GM12878 (cell line): ENCODE measurements around the gene MEMO1.

Experiments used
- BHLHE40 ChIP-seq, 2 experiments: fragments of 450-650 bp in 1 of 2; IDR thresholded peaks; 2 replicates each; pipeline ENCODE4 v1.6.1; 2011 to 2017; ENCODE audit warnings: low read depth in 2 of 2, borderline replicate concordance in 1 of 2, improper control_type of control experiment in 1 of 2, low read length in 1 of 2, mild to moderate bottlenecking in 1 of 2
- CTCF ChIP-seq, 3 experiments: IDR thresholded peaks in 2 of 3; conservative IDR thresholded peaks in 1 of 3; 2 replicates each; pipeline ENCODE4 v1.5.1; 2011; ENCODE audit warnings: low read depth in 3 of 3, low read length in 3 of 3, mild to moderate bottlenecking in 3 of 3, control low read depth in 2 of 3, moderate library complexity in 2 of 3, inconsistent platforms in 1 of 3, mixed read lengths in 1 of 3; ENCODE audit not compliant: control insufficient read depth in 2 of 3, insufficient read depth in 1 of 3; ENCODE audit errors: extremely low read depth in 1 of 3
- DPF2 ChIP-seq: fragments of 450-650 bp; IDR thresholded peaks from 2 replicates; pipeline ENCODE4 v1.6.1; 2017; ENCODE audit warnings: mild to moderate bottlenecking
- EZH2 ChIP-seq: IDR thresholded peaks from 2 replicates; pipeline ENCODE4 v1.6.1; 2012; ENCODE audit warnings: low read depth, mild to moderate bottlenecking, control low read depth, inconsistent platforms, low read length, borderline replicate concordance; ENCODE audit not compliant: control insufficient read depth
- TF ChIP-seq, protein P1 (sequence below): IDR thresholded peaks from 2 replicates; pipeline ENCODE4 v1.6.1; 2011; ENCODE audit warnings: low read depth, mild to moderate bottlenecking, low read length, moderate library complexity, borderline replicate concordance; ENCODE audit errors: extremely low read depth

DNA sequence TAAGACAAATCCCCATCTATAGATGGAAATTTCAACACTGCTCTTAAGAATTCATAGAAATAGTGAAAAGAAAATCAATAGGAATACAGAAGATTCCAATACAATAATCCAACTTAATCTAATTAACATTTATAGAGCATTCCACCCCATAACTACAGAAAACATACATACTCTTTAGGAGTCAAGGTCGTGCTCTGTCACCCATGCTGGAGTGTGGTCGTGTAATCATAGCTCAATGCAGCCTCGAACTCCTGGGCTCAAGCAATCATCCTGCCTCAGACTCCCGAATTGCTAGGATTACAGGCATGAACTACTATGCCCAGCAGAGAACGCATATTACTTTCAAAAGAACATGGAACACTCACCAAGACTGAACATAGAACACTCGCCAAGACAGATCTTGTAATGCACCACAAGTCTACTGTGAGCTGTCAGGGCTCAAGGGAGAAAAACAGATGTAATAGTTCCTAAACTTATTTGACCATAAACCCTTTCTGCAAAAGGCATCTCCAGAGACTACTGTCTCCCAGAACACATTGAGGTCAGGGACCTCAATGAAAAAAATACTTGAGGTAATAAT is 14.1 kb downstream of the MEMO1 start:
- TF ChIP-seq, protein P1, sequence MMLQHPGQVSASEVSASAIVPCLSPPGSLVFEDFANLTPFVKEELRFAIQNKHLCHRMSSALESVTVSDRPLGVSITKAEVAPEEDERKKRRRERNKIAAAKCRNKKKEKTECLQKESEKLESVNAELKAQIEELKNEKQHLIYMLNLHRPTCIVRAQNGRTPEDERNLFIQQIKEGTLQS: no peak
- TF ChIP-seq CTCF (IDR thresholded peaks at IDR 0.05 in 2 of 3, conservative IDR thresholded peaks at IDR 0.05 in 1 of 3; ENCODE audit: control insufficient read depth in 2 of 3, extremely low read depth in 1 of 3, insufficient read depth in 1 of 3, low read depth in 3 of 3, low read length in 3 of 3): no peak
- no peak for TF ChIP-seq BHLHE40 (IDR thresholded peaks at IDR 0.05; ENCODE audit: borderline replicate concordance in 1 of 2, low read depth in 2 of 2, low read length in 1 of 2)
- no peak for TF ChIP-seq EZH2
- no peak for TF ChIP-seq DPF2
